Measurements from ENCODE around the gene SPRR2F.

- TF ChIP-seq CTCF (IDR thresholded peaks at IDR 0.05), result no peak
- TF ChIP-seq POLR2A (IDR thresholded peaks at IDR 0.05), result no peak
These were observed 20.4 kb upstream of the SPRR2F start for GRCh38 chr1:153133743-153134142.

Data from heart left ventricle (tissue), 13 donors.